HG03045 (cell line): Measurements from ENCODE around the gene DDX56.

Source experiments
- ATAC-seq: cut with Tn5 transposase; IDR thresholded peaks from one replicate; pipeline ENCODE4 v1.9.1; 2021; ENCODE audit warnings: mild to moderate bottlenecking, moderate library complexity; ENCODE audit not compliant: unreplicated experiment

DDX56 gene

DNA sequence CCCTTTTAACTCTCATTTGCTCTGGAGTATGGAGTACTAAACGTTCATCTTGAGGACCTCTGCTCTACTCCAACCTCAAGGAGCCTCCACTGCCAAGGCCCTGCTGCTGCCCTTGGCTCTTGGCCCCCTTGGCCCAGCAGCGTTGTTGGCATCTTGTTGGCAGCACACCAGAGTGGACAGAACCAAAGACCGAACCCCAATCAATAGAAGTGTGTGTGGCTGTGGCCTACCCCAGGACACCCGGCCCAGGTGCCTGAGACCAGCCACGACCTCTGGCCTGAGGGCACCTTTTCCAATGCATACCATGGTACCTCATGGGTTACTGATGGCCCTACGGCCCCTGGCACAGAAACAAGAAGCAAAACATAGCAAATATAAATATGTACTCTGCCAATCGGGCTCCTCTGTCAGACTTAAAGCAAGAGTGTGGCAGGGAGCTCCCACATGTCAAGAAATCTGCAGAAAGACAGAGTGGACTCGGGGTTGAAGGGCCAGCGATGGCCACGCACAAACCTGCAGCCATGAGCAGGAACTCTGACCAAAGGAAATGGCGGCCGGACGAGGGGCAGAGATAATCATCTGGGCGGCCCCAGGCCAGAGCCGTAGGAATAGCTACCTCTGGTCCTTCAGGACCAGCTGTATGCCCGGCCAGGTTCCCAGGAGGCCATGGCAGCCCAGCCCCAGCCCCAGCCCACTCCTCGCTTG, 35.5 kb downstream of the DDX56 start:
- ATAC-seq, result no peak

DNA sequence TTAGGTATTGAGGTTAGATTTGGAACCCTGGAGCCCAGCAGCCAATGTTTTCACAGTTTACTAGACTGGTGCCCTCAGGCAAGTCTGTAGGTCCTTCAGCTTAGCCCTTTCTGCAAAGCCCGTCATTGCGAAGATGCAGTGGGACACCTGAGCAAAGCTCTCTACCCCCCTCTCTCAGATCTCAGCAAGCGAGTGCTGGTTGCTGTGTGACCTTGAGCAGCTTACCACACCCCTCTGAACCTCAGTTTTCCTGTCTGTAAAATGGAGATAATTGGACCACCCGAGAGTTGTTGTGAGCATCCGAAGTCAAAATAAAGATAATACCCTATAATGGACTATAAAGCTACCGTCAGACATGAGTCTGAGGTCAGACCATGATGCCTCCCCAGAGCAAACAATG, 36.3 kb downstream of the DDX56 start:
- no peak for ATAC-seq

DNA sequence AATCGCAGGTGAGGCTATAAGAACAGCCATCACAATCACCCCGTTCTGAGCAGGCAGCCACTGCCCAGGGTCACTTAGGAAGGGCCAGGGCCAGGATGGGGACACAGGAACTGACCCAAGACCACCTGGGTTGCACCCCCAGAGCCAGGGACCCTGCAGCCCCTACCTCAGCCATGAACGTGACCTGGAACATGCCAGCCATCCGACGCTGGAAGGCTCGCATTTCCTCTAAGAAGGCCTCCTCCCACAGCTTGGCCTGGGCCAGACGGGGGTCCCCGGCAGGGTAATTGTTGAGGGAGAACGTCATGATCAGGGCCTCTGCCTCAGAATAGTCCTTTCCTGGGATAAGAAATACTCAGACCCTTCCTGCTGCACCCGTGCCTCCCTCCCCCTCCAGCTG, 37.6 kb downstream of the DDX56 start:
- no peak for ATAC-seq

DNA sequence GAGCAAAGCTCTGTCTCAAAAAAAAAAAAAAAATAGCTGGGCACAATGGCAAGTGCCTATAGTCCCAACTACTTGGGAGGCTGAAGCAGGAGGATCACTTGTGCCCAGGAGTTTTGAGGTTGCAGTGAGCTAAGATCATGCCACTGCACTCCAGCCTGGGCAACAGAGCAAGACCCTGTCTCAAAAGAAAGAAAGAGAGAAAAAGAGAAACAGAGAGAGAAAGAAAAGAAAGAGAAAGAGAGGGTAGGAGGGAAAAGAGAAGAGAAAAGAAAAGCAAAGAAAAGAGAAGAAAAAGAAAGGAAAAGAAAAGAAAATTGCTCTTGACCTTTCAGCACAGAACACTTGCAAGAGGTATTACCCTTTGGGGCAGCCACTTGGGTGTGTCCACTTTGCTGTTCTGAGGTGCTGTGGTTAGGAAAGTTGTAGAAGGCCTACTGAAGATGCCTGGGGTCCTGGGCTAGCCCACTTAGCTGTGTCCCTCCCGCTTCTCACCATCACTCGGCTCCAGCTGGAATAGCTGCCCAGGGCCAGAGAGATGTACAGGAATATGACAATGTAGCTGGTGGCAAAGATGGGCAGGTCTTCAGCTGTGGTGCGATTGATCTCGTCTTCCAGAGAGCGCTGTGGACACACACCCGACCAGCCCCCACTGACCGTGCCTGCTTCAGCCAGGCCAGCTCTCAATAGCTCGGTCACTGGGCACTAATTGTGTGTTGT, 38.2 kb downstream of the DDX56 start:
- no peak for ATAC-seq

DNA sequence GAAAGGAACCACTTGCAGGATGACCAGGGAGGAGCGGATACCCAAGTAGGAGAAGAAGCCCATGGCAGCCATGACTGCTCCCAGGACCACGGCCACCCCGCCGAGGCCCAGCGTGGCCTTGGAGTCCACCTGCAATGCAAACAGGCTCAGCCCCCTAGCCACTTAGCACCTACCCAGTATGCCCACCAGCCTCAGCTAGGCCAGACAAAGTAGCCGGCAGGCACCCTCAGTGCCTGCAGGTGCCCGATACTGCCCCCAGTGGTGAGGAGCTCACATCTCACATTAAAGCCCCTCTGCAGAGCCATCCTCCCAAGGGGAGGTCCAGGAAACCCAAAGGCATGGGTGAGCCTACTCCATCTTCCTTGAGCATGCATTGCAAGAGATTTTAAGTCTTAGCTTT, 39.2 kb downstream of the DDX56 start:
- ATAC-seq, result no peak

DNA sequence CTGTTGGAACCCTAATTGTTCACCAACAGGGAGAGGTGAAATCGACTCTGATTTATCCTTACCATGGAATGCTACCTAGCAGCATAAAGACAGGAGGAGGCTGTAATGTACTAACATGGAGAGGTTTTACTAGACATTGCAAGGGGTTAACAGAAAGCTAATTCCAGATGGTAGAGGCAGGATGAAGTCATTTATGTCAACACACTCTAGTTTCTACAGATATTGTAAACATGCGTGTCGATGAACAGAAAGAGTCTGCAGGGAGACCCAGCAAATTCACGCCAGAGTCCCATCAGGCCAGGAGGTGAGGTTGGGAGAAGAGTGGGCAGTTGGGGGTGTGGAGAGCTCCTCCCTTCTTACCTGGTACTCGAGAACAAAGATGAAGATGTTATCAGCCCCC, 39.6 kb downstream of the DDX56 start:
- no peak for ATAC-seq

DNA sequence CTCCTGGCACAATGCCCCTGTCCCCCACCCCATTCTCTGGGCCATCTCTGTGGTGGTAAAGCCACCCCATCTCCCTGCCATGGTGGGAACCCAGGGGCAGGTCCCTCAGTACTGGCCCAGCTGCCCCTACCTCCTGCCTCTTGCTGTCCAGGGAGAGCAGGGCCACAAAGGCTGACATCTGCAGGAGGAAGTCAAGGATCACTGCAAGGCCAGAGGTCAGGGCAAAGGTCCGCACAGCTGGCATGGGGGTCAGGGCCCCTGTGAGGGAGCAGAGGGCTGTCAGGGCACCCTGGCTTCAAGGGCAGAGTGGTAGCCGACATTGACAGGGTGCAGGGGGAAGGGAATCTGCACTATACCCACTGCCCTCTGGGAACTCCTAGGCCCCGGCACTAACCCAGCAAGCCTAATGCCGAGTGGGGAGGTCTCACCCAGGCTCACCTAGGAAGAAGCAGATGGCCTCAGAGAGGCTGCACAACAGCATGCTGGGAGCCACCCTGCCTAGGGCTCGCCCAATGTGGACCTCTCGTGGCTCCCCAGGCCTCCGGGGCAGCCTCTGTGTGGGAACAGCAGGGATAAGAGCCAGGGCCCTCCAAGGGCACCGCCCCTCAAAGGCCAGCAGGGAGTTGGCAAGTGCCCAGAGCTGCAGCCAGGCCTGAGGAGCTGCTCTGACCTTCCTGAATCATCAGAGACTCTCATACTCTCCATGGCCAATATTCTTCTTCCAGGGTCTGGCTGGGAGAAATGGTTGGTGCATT, 40.2 kb downstream of the DDX56 start:
- ATAC-seq, result no peak

DNA sequence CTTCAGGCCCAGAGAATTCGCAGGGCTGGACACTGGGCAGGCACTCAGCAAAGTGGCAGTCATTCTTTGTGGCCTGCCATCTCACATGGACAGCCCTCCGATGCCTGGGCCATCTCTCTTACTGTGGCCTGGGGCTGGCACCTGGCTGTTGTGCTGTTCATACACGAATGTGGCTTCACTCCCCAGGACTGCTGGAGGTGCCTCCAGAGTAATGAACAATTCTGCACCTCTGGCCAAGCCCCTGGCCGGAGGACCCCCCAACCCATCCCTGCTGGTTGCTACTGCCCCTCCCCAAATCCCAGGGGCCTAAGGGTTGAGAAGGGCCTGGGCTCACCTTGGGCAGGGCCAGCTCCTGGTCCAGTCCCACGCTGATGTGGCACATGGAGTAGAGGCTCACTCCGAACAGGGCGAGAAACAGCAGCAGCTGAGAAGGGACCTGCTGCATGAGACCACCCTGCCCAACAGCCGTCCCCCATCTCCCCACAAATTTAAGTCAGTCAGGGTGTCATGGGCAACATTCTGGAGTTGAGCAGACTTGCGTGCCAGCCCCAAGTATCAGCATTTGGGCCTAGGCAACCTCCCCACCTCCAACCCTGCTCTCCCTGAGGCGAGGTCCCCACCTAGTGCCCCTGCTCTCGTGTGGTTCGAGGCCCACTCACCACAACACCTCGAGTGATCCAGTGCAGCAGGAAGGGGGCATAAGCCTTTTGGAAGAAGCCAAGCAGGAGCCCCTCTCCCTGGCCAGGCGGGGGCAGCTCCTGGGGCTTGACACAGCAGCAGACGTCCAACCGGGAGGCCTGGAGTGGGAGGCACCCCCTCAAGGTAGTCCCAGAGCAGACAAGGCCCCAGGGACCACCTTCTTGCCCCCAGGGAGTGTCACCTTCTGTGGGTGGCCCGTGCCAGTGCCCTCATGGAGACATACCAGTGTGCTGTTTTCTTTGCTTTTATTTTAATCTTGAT, 42.0 kb downstream of the DDX56 start:
- ATAC-seq, result no peak

DNA sequence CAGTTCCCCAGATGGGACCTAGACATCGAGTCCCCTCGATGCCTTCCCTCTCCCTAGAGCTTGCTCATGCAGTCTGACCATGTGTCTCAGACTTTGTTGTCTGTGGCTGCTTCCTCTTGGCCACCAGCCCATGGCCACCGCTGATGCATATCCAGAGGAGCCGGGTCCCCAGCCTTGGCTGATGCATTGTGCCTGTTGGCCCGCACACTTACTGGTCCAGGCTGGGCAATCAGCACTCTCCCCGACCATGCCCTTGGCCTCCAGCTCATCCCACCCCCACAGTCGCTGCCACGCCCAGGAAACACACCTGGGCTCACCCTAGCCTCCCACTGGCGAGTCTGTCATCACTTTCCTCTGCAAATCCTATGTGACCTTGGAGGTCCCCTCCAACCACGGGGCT, 42.7 kb downstream of the DDX56 start:
- ATAC-seq, result no peak

DNA sequence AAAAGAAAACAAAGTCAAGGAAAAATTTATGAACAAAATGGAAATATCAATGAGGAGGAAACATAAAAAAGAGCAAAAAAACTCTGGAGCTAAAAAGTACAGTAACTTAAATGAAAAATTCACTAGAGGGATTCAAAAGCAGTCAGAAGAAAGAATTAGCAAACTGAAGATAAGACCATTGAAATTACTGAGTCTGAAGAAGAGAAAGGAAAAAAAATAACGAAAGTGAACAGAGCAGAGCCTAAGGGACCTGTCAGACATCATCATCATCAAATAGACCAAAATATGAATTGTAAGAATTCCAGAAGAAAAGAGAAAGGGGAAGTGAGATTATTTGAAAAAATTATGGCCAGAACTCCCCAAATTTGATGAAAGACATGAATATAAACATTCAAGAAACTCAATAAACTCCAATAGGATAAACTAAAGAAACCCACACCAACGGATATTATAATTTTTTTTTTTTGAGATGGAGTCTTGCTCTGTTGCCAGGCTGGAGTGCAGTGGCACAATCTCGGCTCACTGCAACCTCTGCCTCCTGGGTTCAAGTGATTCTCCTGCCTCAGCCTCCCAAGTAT, 48.8 kb downstream of the DDX56 start:
- ATAC-seq, result no peak

DNA sequence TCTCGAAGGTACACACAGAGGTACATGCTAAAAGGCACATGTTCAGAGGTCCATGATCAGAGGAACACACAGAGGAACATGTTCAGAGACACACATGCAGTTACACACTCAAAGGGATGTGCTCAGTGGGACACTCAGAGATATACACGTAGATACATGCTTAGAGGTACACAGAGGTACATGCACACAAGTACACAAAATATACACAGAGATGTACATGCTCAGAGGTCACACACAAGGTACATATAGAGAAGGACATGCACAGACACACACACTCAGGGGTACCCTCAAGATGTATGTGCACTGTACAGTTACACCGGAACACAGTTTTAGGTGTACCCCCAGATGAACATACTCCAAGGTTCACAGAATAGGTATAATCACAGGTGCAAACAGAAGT, 51.4 kb downstream of the DDX56 start:
- no peak for ATAC-seq

DNA sequence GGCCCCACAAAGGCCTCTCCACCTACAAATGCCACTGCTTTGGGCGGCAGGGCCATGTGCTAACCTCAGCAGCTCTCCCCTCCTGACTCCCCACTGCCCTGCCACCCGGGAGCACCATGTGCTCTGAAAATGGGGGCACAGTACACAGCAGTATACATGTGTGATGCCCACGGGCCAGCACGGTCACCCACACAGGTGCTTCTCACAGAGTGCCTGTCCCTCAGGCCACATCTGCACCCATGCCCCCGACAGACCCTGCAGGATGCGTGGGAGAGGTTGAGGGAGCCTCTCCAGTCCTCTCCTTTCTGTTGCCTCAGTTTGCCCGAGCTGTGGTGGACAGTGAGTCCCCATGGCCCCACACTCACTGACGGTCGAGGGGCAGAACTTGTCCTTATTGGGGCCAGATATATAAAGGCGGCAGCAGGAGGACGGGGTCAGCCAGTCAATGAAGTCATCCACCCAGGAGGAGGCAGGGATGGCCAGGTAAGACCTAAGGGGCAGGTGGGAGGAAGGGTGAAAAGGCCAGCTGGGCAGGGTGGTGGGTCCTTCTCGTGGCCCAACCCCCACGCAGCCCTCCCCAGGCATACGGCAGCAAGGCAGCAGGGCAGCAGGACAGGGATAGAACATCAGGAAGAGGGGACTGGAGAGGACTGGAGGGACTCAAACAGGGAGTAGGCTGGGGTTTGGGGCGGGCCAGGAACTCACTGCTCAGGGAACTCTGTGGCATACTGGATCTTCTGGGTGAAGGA, 52.2 kb downstream of the DDX56 start:
- no peak for ATAC-seq

DNA sequence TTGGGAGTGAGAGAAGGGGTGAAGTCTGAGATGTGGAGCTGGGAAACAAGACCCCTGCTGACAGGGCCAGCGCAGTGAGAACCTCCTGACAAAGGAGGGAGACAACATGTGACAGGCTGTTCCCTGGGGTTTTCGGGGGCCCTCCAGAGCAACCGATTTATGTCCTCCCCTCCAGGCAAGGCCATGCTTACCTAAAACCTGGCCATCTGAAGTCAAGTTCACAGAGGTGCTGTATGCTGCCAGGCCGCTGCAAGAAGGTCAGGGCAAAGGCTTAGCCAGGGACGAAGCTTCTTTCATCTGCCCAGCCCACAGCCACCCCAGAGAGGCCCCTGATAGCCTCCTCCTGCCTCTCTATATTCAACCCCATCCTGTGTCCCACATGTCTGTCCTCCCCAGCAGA, 53.1 kb downstream of the DDX56 start:
- ATAC-seq, result no peak

DNA sequence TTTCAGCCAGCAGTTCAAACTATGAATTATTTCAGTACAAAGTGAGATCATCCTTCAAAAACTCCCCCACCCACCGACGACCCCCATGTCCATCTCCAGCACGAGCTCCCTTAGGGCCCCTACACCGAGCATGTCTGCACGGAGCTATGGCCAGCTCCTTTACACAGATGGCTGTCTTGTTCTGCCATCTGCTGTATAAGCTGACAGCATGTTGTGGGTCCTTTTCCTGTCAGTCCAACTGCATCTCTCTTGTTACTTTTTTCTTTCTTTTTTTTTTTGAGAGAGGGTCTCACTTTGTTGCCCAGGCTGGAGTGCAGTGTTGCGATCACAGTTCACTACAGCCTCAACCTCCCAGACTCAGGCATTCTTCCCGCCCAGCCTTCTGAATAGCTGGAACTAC, 54.2 kb downstream of the DDX56 start:
- no peak for ATAC-seq

DNA sequence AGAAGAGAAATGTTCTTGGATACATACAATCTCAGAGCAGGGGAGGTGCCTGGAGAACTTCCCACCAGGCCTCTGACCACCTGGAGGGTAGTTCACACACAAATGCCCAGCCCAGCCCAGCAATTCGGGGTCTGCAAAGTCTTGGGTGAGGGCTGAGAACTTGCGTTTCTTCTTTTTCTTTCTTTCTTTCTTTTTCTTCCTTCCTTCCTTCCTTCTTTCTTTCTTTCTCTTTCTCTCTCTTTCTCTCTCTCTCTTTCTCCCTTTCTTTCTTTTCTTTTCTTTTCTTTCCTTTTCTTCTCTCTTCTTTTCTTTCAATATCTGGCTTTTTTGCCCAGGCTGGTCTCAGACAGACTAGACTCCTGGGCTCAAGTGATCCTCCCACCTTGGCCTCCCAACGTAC, 54.9 kb downstream of the DDX56 start:
- no peak for ATAC-seq

DNA sequence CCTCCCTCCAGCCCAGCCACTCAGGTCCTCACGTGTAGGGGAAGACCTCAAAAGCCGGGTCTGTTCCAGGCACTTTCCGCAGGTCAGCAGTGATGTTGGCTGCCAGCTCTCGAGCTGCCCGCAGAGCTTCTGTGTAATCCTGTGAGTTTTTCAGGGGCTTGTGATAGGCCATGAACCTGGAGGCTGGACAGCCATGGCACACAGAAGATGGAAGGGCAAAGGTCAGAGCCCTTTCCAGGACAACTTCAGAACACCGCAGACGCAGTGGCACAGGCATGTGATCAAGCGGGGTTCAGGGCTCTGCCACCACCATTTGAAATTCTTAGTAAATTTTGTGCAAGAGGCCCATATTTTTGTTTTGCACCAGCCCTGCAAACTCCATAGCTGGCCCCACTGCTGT, 56.5 kb downstream of the DDX56 start:
- no peak for ATAC-seq
